Measurements from ENCODE around the gene ENGASE. TPM values are rescaled to one million over a fixed set of nuclear protein-coding genes. Genes with fewer than 3 reads are reported as not detected.

ENGASE gene
- total and polyA plus RNA-seq, 2 donors from 2014 or later, result 14.3 to 49.3 TPM

GRCh38 chr17:79135011-79135410 lies 60.4 kb downstream of the ENGASE start:
- H3K9me3 ChIP-seq (ENCODE audit: control insufficient read depth in 2 of 3, insufficient read depth in 1 of 3, low read length in 3 of 3), result no peaks in the 10 kb centered on the region
- H3K27ac ChIP-seq (ENCODE audit: low read depth in 2 of 2, low read length in 2 of 2), result no peak overlapping the region
- DNase-seq (no peak), FAIRE-seq (no peak)
- no peaks in the 10 kb centered on the region for H3K36me3 ChIP-seq (ENCODE audit: control insufficient read depth in 2 of 3, insufficient read depth in 3 of 3, low read length in 3 of 3)
- TF ChIP-seq CTCF (IDR thresholded peaks at IDR 0.05; ENCODE audit: borderline replicate concordance, extremely low read depth, insufficient read depth), result no peak
- no peak overlapping the region for H3K4me3 ChIP-seq (ENCODE audit: low read length in 3 of 3)
- peaks cover 0 to 4% (median 0%) of the 10 kb centered on the region in 3 donors for H3K4me1 ChIP-seq (ENCODE audit: control insufficient read depth in 2 of 3, insufficient read depth in 2 of 3, low read depth in 1 of 3, low read length in 3 of 3)
- peaks cover 10% of the 10 kb centered on the region for H3K27me3 ChIP-seq (ENCODE audit: control insufficient read depth, insufficient read depth, low read length)
- intact Hi-C loops (cut with DNase I), result no loop called here
- no peak overlapping the region for H3K9ac ChIP-seq (ENCODE audit: low read length in 3 of 3)

GRCh38 chr17:79135628-79136405 lies 61.2 kb downstream of the ENGASE start:
- intact Hi-C loops (cut with DNase I), result no loop called here
- Histone ChIP-seq H3K4me3 (ENCODE audit: low read length in 3 of 3) (no peak overlapping the region), H3K9me3 (ENCODE audit: control insufficient read depth in 2 of 3, insufficient read depth in 1 of 3, low read length in 3 of 3) (no peaks in the 10 kb centered on the region), H3K27ac (ENCODE audit: low read depth in 2 of 2, low read length in 2 of 2) (no peak overlapping the region), H3K9ac (ENCODE audit: low read length in 3 of 3) (no peak overlapping the region), H3K4me1 (ENCODE audit: control insufficient read depth in 2 of 3, insufficient read depth in 2 of 3, low read depth in 1 of 3, low read length in 3 of 3) (peaks cover 0 to 4% (median 0%) of the 10 kb centered on the region in 3 donors), H3K27me3 (ENCODE audit: control insufficient read depth, insufficient read depth, low read length) (peaks cover 10% of the 10 kb centered on the region), H3K36me3 (ENCODE audit: control insufficient read depth in 2 of 3, insufficient read depth in 3 of 3, low read length in 3 of 3) (no peaks in the 10 kb centered on the region)
- no peak for TF ChIP-seq CTCF (IDR thresholded peaks at IDR 0.05; ENCODE audit: borderline replicate concordance, extremely low read depth, insufficient read depth)
- DNase-seq, result no peak
- no peak for FAIRE-seq

Other genes starting within 250 kb of the ENGASE start
- gene USP36, start 234.0 kb upstream of the ENGASE start, total RNA-seq, result 66.2 TPM
- 17.0 TPM for gene USP36, start 234.0 kb upstream of the ENGASE start, polyA plus RNA-seq (ENCODE audit: insufficient read depth, low read depth, low replicate concordance)
- gene CEP295NL, start 171.6 kb upstream of the ENGASE start, total RNA-seq, result 3.6 TPM
- gene CEP295NL, start 171.6 kb upstream of the ENGASE start, polyA plus RNA-seq (ENCODE audit: insufficient read depth, low read depth, low replicate concordance), result not detected
- 172 TPM for gene TIMP2, start 149.4 kb upstream of the ENGASE start, total RNA-seq
- 72.1 TPM for gene TIMP2, start 149.4 kb upstream of the ENGASE start, polyA plus RNA-seq (ENCODE audit: insufficient read depth, low read depth, low replicate concordance)
- 240 TPM for gene LGALS3BP, start 94.9 kb upstream of the ENGASE start, total RNA-seq
- 310 TPM for gene LGALS3BP, start 94.9 kb upstream of the ENGASE start, polyA plus RNA-seq (ENCODE audit: insufficient read depth, low read depth, low replicate concordance)
- gene CANT1, start 65.1 kb upstream of the ENGASE start, total RNA-seq, result 56.6 TPM
- 23.0 TPM for gene CANT1, start 65.1 kb upstream of the ENGASE start, polyA plus RNA-seq (ENCODE audit: insufficient read depth, low read depth, low replicate concordance)
- 65.2 TPM for gene C1QTNF1, start 50.7 kb upstream of the ENGASE start, total RNA-seq
- gene C1QTNF1, start 50.7 kb upstream of the ENGASE start, polyA plus RNA-seq (ENCODE audit: insufficient read depth, low read depth, low replicate concordance), result 18.0 TPM

Data from kidney (tissue), 14 donors.